ENCODE measurements around the gene SLC12A7.
"Not testable (repeated sequence)": the region's sequence is repeated elsewhere in the genome, so short reads cannot be mapped to it uniquely, and the experiment has no call there.

SLC12A7 gene

GRCh38 chr5:1083823-1084605, 27.8 kb downstream of the SLC12A7 start:
- Mint-ChIP-seq H3K36me3 (ENCODE audit: low read depth) (peaks cover 29% of the 10 kb centered on the region), H3K4me3 (no peak overlapping the region), H3K4me1 (ENCODE audit: low read depth) (no peaks in the 10 kb centered on the region), H3K27ac (no peak overlapping the region), H3K9me3 (no peaks in the 10 kb centered on the region), H3K27me3 (ENCODE audit: low read depth) (no peaks in the 10 kb centered on the region)
- no peak for DNase-seq (ENCODE audit: low spot score)

- H3K36me3 Mint-ChIP-seq (ENCODE audit: low read depth): peaks cover 33% of the 10 kb centered on the region
- not testable (repeated sequence) for H3K4me1 Mint-ChIP-seq (ENCODE audit: low read depth); DNase-seq (ENCODE audit: low spot score); H3K27ac Mint-ChIP-seq; H3K27me3 Mint-ChIP-seq (ENCODE audit: low read depth); H3K9me3 Mint-ChIP-seq; H3K4me3 Mint-ChIP-seq
Measured at GRCh38 chr5:1083026-1083425, 28.8 kb downstream of the SLC12A7 start.

DNA sequence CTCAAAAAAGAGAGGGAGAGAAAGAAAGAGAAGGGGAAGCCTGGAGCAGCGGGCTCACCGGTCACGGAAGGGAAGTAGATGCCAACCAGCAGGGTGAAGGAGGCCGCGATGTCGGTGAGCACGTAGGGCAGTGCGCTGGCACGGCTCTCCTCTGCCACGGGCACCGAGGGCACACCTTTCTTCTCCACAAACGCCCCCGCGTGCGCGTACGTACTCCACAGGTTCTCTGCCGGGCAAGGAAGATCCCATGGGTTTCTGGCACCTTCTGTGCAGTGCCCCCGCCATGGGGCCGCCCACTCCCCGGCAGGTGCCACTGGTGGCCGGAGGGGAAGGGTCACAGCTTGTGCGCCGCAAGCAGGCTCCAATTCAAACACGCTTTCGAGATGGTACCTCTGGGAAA, 30.3 kb downstream of the SLC12A7 start:
- DNase-seq (ENCODE audit: low spot score): no peak
- Mint-ChIP-seq H3K4me3 (no peak overlapping the region), H3K36me3 (ENCODE audit: low read depth) (peaks cover 33% of the 10 kb centered on the region), H3K4me1 (ENCODE audit: low read depth) (no peaks in the 10 kb centered on the region), H3K27me3 (ENCODE audit: low read depth) (no peaks in the 10 kb centered on the region), H3K9me3 (no peaks in the 10 kb centered on the region), H3K27ac (no peak overlapping the region)

DNA sequence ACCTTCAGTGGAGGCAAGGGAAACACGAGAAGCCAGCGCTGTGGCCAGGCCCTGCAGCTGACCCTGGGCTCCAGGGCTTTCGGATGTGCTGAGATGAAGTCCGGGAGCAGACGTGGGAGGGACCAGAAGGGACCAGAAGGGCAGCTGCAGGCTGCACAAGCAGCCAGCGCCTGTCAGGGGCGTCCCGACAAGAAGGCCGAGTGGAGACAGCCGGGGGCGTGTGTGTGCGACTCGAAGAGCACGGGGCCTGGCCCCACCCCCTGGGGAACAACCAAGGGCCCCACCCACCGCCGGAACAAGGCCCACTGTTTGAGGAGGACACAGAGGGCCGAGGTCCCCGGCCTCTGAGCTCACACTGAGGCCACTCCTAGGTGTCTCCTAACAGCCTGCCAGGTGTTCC, 31.4 kb downstream of the SLC12A7 start:
- DNase-seq (ENCODE audit: low spot score): no peak
- H3K36me3 Mint-ChIP-seq (ENCODE audit: low read depth): peaks cover 31% of the 10 kb centered on the region
- H3K4me1 Mint-ChIP-seq (ENCODE audit: low read depth): no peaks in the 10 kb centered on the region
- peak overlapping the region; percentile 60 for H3K27ac Mint-ChIP-seq
- H3K9me3 Mint-ChIP-seq: no peaks in the 10 kb centered on the region
- no peaks in the 10 kb centered on the region for H3K27me3 Mint-ChIP-seq (ENCODE audit: low read depth)
- H3K4me3 Mint-ChIP-seq: no peak overlapping the region

- Mint-ChIP-seq H3K9me3 (no peaks in the 10 kb centered on the region), H3K27ac (no peak overlapping the region), H3K4me1 (ENCODE audit: low read depth) (no peaks in the 10 kb centered on the region), H3K27me3 (ENCODE audit: low read depth) (no peaks in the 10 kb centered on the region), H3K4me3 (no peak overlapping the region), H3K36me3 (ENCODE audit: low read depth) (peaks cover 31% of the 10 kb centered on the region)
- no peak for DNase-seq (ENCODE audit: low spot score)
Measured at GRCh38 chr5:1079961-1080360, 31.9 kb downstream of the SLC12A7 start.

GRCh38 chr5:1079486-1079885, 32.4 kb downstream of the SLC12A7 start:
- no peak for DNase-seq (ENCODE audit: low spot score)
- no peaks in the 10 kb centered on the region for H3K9me3 Mint-ChIP-seq
- no peak overlapping the region for H3K27ac Mint-ChIP-seq
- peaks cover 26% of the 10 kb centered on the region for H3K36me3 Mint-ChIP-seq (ENCODE audit: low read depth)
- H3K4me3 Mint-ChIP-seq: no peak overlapping the region
- H3K4me1 Mint-ChIP-seq (ENCODE audit: low read depth): no peaks in the 10 kb centered on the region
- H3K27me3 Mint-ChIP-seq (ENCODE audit: low read depth): no peaks in the 10 kb centered on the region

DNA sequence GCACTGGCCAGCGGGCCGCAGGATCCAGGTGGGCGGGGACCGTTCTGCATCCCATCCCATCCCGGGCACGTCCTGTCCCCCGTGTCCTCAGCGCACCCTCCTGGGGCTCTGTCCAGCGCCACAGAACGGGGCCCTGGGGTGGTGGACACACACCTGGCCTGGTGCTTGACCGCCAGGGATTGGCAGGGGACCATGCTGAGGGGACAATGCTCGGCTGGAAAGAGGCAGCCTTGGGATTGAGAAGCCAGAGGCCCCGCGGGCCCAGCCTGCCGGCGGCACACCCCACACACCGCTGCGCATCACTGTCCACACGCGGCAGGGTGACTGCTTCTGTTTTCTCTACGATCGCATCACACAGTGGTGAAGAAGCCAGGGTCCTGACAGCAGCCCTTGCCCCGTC, 33.0 kb downstream of the SLC12A7 start:
- Mint-ChIP-seq H3K36me3 (ENCODE audit: low read depth) (peaks cover 24% of the 10 kb centered on the region), H3K9me3 (no peaks in the 10 kb centered on the region), H3K27ac (no peak overlapping the region)

DNA sequence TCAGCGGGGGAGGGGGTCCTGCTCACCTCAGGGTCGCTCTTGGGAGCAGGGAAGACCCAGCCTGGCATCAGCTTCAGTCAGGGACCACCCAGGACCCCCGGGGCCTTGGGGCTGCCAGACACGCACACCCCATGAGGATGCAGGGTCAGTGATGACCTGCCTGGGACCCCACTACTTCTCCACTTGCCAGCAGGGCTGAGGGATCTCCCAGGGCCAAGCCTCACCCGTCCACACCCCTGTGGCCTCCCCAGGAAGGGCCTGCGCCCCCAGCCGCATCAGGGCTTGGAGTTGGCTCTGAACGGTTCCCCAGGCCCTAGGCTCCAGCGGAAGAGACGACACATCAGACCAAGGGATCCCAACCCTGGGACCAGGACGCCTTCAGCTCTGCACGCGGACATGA, 33.7 kb downstream of the SLC12A7 start:
- no peak for DNase-seq (ENCODE audit: low spot score)
- H3K27me3 Mint-ChIP-seq (ENCODE audit: low read depth): no peaks in the 10 kb centered on the region
- H3K4me1 Mint-ChIP-seq (ENCODE audit: low read depth): no peaks in the 10 kb centered on the region
- no peak overlapping the region for H3K4me3 Mint-ChIP-seq
- H3K36me3 Mint-ChIP-seq (ENCODE audit: low read depth): peaks cover 23% of the 10 kb centered on the region
- no peaks in the 10 kb centered on the region for H3K9me3 Mint-ChIP-seq
- H3K27ac Mint-ChIP-seq: no peak overlapping the region

More for the DNA sequence above, 33.0 kb downstream of the SLC12A7 start:
- DNase-seq (ENCODE audit: low spot score): no peak
- Mint-ChIP-seq H3K4me1 (ENCODE audit: low read depth) (no peaks in the 10 kb centered on the region), H3K27me3 (ENCODE audit: low read depth) (no peaks in the 10 kb centered on the region), H3K4me3 (no peak overlapping the region)

DNA sequence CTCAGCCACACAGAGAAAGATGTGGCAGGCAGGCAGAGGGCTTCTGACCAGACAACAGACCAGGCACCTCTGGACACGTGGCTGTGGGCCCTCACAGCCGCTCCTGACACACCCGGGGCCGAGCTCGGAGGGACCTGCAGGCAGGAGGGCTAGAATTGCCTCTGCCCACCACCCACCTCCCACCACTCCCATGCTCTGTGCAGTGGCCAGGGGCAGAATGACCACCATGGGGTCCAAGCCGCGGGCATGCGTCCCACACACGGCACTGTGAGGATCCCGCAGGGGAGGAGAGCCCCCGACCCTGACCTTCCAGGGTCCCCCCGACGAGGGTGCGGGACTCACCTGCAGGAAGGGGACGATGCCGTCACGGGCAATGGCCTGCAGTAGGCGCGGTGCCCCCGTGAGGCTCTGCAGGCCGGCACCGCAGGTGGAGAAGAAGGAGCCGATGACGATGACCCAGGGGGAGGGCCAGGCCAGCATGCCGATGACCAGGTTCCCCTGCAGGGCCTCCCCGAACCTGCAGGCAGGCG, 34.3 kb downstream of the SLC12A7 start:
- Mint-ChIP-seq H3K27ac (no peak overlapping the region), H3K27me3 (ENCODE audit: low read depth) (no peaks in the 10 kb centered on the region), H3K4me3 (no peak overlapping the region), H3K36me3 (ENCODE audit: low read depth) (peaks cover 22% of the 10 kb centered on the region), H3K9me3 (no peaks in the 10 kb centered on the region), H3K4me1 (ENCODE audit: low read depth) (no peaks in the 10 kb centered on the region)
- no peak for DNase-seq (ENCODE audit: low spot score)

GRCh38 chr5:1077026-1077425, 34.8 kb downstream of the SLC12A7 start:
- DNase-seq (ENCODE audit: low spot score): no peak
- Mint-ChIP-seq H3K4me1 (ENCODE audit: low read depth) (no peaks in the 10 kb centered on the region), H3K27ac (no peak overlapping the region), H3K9me3 (no peaks in the 10 kb centered on the region), H3K4me3 (no peak overlapping the region), H3K36me3 (ENCODE audit: low read depth) (peaks cover 22% of the 10 kb centered on the region), H3K27me3 (ENCODE audit: low read depth) (no peaks in the 10 kb centered on the region)

DNA sequence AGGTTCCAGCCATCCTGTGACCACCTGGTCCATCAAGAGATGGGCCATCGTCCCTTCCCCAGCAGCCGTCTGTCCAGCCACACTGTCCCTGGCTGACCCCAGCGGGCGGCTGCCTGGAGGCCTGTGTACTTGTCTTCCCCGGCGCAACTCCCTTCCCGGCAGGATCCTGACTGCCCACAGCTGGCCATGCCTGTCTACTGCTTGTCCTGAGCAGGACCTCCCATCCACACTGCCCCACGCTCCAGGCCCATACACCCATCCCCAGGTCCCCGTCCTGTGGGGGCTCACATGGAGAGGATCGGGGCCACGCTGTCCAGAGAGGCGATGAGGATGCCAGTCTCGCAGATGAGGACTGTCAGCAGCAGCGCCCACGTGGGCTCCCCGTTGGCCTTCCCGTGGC, 35.5 kb downstream of the SLC12A7 start:
- DNase-seq (ENCODE audit: low spot score): no peak
- Mint-ChIP-seq H3K36me3 (ENCODE audit: low read depth) (peaks cover 21% of the 10 kb centered on the region), H3K9me3 (no peaks in the 10 kb centered on the region), H3K4me3 (no peak overlapping the region), H3K27ac (no peak overlapping the region), H3K4me1 (ENCODE audit: low read depth) (no peaks in the 10 kb centered on the region), H3K27me3 (ENCODE audit: low read depth) (no peaks in the 10 kb centered on the region)

- H3K4me3 Mint-ChIP-seq: no peak overlapping the region
- H3K27ac Mint-ChIP-seq: no peak overlapping the region
- peaks cover 17% of the 10 kb centered on the region for H3K36me3 Mint-ChIP-seq (ENCODE audit: low read depth)
- no peak for DNase-seq (ENCODE audit: low spot score)
- H3K27me3 Mint-ChIP-seq (ENCODE audit: low read depth): no peaks in the 10 kb centered on the region
- H3K4me1 Mint-ChIP-seq (ENCODE audit: low read depth): no peaks in the 10 kb centered on the region
- no peaks in the 10 kb centered on the region for H3K9me3 Mint-ChIP-seq
Measured at GRCh38 chr5:1075931-1076330, 35.9 kb downstream of the SLC12A7 start.

DNA sequence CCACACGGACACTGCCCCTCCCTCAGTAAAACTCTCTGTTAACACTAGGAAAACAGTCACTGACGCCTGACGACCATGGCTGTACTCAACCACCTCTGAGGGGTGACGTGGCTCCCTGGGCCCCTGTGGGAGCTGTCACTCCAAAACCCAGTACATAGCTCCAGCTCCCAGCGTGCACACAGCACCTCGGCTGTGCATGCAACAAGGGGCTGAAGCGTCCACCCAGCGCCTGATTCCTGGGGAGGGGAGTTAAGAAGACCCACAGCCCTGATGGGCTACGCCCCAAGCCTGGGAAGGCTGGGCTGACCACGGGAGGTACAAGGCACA, 36.3 kb downstream of the SLC12A7 start:
- H3K36me3 Mint-ChIP-seq (ENCODE audit: low read depth): peaks cover 14% of the 10 kb centered on the region
- no peak for DNase-seq (ENCODE audit: low spot score)
- H3K27ac Mint-ChIP-seq: no peak overlapping the region
- no peak overlapping the region for H3K4me3 Mint-ChIP-seq
- no peaks in the 10 kb centered on the region for H3K27me3 Mint-ChIP-seq (ENCODE audit: low read depth)
- H3K9me3 Mint-ChIP-seq: no peaks in the 10 kb centered on the region
- H3K4me1 Mint-ChIP-seq (ENCODE audit: low read depth): no peaks in the 10 kb centered on the region

GRCh38 chr5:1074816-1075554, 36.9 kb downstream of the SLC12A7 start:
- H3K27ac Mint-ChIP-seq: no peak overlapping the region
- H3K36me3 Mint-ChIP-seq (ENCODE audit: low read depth): peaks cover 14% of the 10 kb centered on the region
- no peaks in the 10 kb centered on the region for H3K9me3 Mint-ChIP-seq
- H3K4me3 Mint-ChIP-seq: no peak overlapping the region
- no peaks in the 10 kb centered on the region for H3K27me3 Mint-ChIP-seq (ENCODE audit: low read depth)
- no peaks in the 10 kb centered on the region for H3K4me1 Mint-ChIP-seq (ENCODE audit: low read depth)
- DNase-seq (ENCODE audit: low spot score): no peak

Measured in T-helper 2 cell treated with Interferon-gamma antibody and Interleukin-4, amounts not matched to agents 5 μg/mL and 100 μg/mL, for 36 hours (primary cell).